GM19351 (cell line): ENCODE results near the gene ZNF710.
A peak's percentile ranks its signal among the peaks of the same experiment; 100 is the strongest.

Experiments used
- ATAC-seq: cut with Tn5 transposase; IDR thresholded peaks from one replicate; pipeline ENCODE4 v1.9.1; 2021; ENCODE audit warnings: mild to moderate bottlenecking, moderate library complexity; ENCODE audit not compliant: unreplicated experiment

The ZNF710 gene

GRCh38 chr15:90016721-90017120, 15.6 kb downstream of the ZNF710 start:
- no peak for ATAC-seq

- no peak for ATAC-seq
Observed at GRCh38 chr15:90018216-90018831, 17.2 kb downstream of the ZNF710 start.

- no peak for ATAC-seq
Observed at GRCh38 chr15:90019611-90020010, 18.5 kb downstream of the ZNF710 start.

- ATAC-seq, result no peak
Observed at GRCh38 chr15:90020021-90020735, 19.1 kb downstream of the ZNF710 start.

GRCh38 chr15:90020936-90021507, 19.9 kb downstream of the ZNF710 start:
- no peak for ATAC-seq

GRCh38 chr15:90022345-90022744, 21.2 kb downstream of the ZNF710 start:
- no peak for ATAC-seq

GRCh38 chr15:90022905-90023700, 22.0 kb downstream of the ZNF710 start:
- ATAC-seq, result no peak

- ATAC-seq, result no peak
Observed at GRCh38 chr15:90024406-90024805, 23.3 kb downstream of the ZNF710 start.

- ATAC-seq, result no peak
Observed at GRCh38 chr15:90025489-90026033, 24.4 kb downstream of the ZNF710 start.

GRCh38 chr15:90028376-90028944, 27.3 kb downstream of the ZNF710 start:
- ATAC-seq, result no peak

GRCh38 chr15:90029024-90029423, 27.9 kb downstream of the ZNF710 start:
- no peak for ATAC-seq

GRCh38 chr15:90030376-90030775, 29.3 kb downstream of the ZNF710 start:
- ATAC-seq, result no peak

GRCh38 chr15:90031231-90031791, 30.2 kb downstream of the ZNF710 start:
- ATAC-seq, result peak; percentile 93

GRCh38 chr15:90033006-90033405, 31.9 kb downstream of the ZNF710 start:
- ATAC-seq, result no peak

- ATAC-seq, result no peak
Observed at GRCh38 chr15:90033448-90033847, 32.3 kb downstream of the ZNF710 start.

- ATAC-seq, result no peak
Observed at GRCh38 chr15:90035095-90035839, 34.1 kb downstream of the ZNF710 start.

GRCh38 chr15:90035840-90036230, 34.7 kb downstream of the ZNF710 start:
- ATAC-seq, result no peak

- ATAC-seq, result no peak
Observed at GRCh38 chr15:90036343-90036742, 35.2 kb downstream of the ZNF710 start.

- ATAC-seq, result no peak
Observed at GRCh38 chr15:90036806-90037510, 35.8 kb downstream of the ZNF710 start.
